ENCODE results near the gene KRT79.

KRT79 gene

GRCh38 chr12:52867642-52868041 is 33.5 kb upstream of the KRT79 start:
- no peak overlapping the region for H3K9ac ChIP-seq (ENCODE audit: insufficient read length, low read depth)
- no peaks in the 10 kb centered on the region for H3K27me3 ChIP-seq (ENCODE audit: insufficient read depth, insufficient read length)
- no peak for TF ChIP-seq ZNF274 (IDR thresholded peaks at IDR 0.05; ENCODE audit: low read depth, low read length)
- TF ChIP-seq SUZ12 (IDR thresholded peaks at IDR 0.05; ENCODE audit: extremely low read depth, insufficient read depth, insufficient read length) = no peak
- TF ChIP-seq YY1 (IDR thresholded peaks at IDR 0.05; ENCODE audit: insufficient read depth, insufficient read length) = no peak
- H3K36me3 ChIP-seq (ENCODE audit: insufficient read depth, insufficient read length, low read length) = no peaks in the 10 kb centered on the region
- H3K4me1 ChIP-seq (ENCODE audit: insufficient read depth, insufficient read length) = peaks cover 12% of the 10 kb centered on the region
- no peaks in the 10 kb centered on the region for H3K9me3 ChIP-seq (ENCODE audit: insufficient read depth, low read length)
- DNase-seq (ENCODE audit: low read depth, low spot score) = no peak
- H3K4me3 ChIP-seq (ENCODE audit: insufficient read length, low read depth) = no peak overlapping the region

- no peaks in the 10 kb centered on the region for H3K27me3 ChIP-seq (ENCODE audit: insufficient read depth, insufficient read length)
- no peak for DNase-seq (ENCODE audit: low read depth, low spot score)
- H3K36me3 ChIP-seq (ENCODE audit: insufficient read depth, insufficient read length, low read length) = no peaks in the 10 kb centered on the region
- H3K4me1 ChIP-seq (ENCODE audit: insufficient read depth, insufficient read length) = peaks cover 12% of the 10 kb centered on the region
- no peak for TF ChIP-seq YY1 (IDR thresholded peaks at IDR 0.05; ENCODE audit: insufficient read depth, insufficient read length)
- TF ChIP-seq SUZ12 (IDR thresholded peaks at IDR 0.05; ENCODE audit: extremely low read depth, insufficient read depth, insufficient read length) = no peak
- no peak for TF ChIP-seq ZNF274 (IDR thresholded peaks at IDR 0.05; ENCODE audit: low read depth, low read length)
- H3K9ac ChIP-seq (ENCODE audit: insufficient read length, low read depth) = no peak overlapping the region
- H3K4me3 ChIP-seq (ENCODE audit: insufficient read length, low read depth) = no peak overlapping the region
- H3K9me3 ChIP-seq (ENCODE audit: insufficient read depth, low read length) = no peaks in the 10 kb centered on the region
These were observed 33.0 kb upstream of the KRT79 start for GRCh38 chr12:52867152-52867551.

GRCh38 chr12:52865090-52865944 is 31.2 kb upstream of the KRT79 start:
- peak; percentile 80 for DNase-seq (ENCODE audit: low read depth, low spot score)
- Histone ChIP-seq H3K4me1 (ENCODE audit: insufficient read depth, insufficient read length) (peaks cover 4% of the 10 kb centered on the region), H3K9me3 (ENCODE audit: insufficient read depth, low read length) (no peaks in the 10 kb centered on the region), H3K36me3 (ENCODE audit: insufficient read depth, insufficient read length, low read length) (no peaks in the 10 kb centered on the region), H3K9ac (ENCODE audit: insufficient read length, low read depth) (no peak overlapping the region), H3K27me3 (ENCODE audit: insufficient read depth, insufficient read length) (no peaks in the 10 kb centered on the region), H3K4me3 (ENCODE audit: insufficient read length, low read depth) (no peak overlapping the region)
- TF ChIP-seq ZNF274 (IDR thresholded peaks at IDR 0.05; ENCODE audit: low read depth, low read length) (no peak), SUZ12 (IDR thresholded peaks at IDR 0.05; ENCODE audit: extremely low read depth, insufficient read depth, insufficient read length) (no peak), YY1 (IDR thresholded peaks at IDR 0.05; ENCODE audit: insufficient read depth, insufficient read length) (no peak)

- no peaks in the 10 kb centered on the region for H3K9me3 ChIP-seq (ENCODE audit: insufficient read depth, low read length)
- no peak overlapping the region for H3K9ac ChIP-seq (ENCODE audit: insufficient read length, low read depth)
- H3K4me1 ChIP-seq (ENCODE audit: insufficient read depth, insufficient read length) = peaks cover 4% of the 10 kb centered on the region
- TF ChIP-seq ZNF274 (IDR thresholded peaks at IDR 0.05; ENCODE audit: low read depth, low read length) = no peak
- no peak for TF ChIP-seq YY1 (IDR thresholded peaks at IDR 0.05; ENCODE audit: insufficient read depth, insufficient read length)
- no peak for TF ChIP-seq SUZ12 (IDR thresholded peaks at IDR 0.05; ENCODE audit: extremely low read depth, insufficient read depth, insufficient read length)
- no peak overlapping the region for H3K4me3 ChIP-seq (ENCODE audit: insufficient read length, low read depth)
- H3K27me3 ChIP-seq (ENCODE audit: insufficient read depth, insufficient read length) = no peaks in the 10 kb centered on the region
- H3K36me3 ChIP-seq (ENCODE audit: insufficient read depth, insufficient read length, low read length) = no peaks in the 10 kb centered on the region
- DNase-seq (ENCODE audit: low read depth, low spot score) = no peak
These were observed 27.9 kb upstream of the KRT79 start for GRCh38 chr12:52862023-52862422.

GRCh38 chr12:52861511-52861910 is 27.4 kb upstream of the KRT79 start:
- TF ChIP-seq YY1 (IDR thresholded peaks at IDR 0.05; ENCODE audit: insufficient read depth, insufficient read length) (no peak), SUZ12 (IDR thresholded peaks at IDR 0.05; ENCODE audit: extremely low read depth, insufficient read depth, insufficient read length) (no peak), ZNF274 (IDR thresholded peaks at IDR 0.05; ENCODE audit: low read depth, low read length) (no peak)
- Histone ChIP-seq H3K4me1 (ENCODE audit: insufficient read depth, insufficient read length) (peaks cover 4% of the 10 kb centered on the region), H3K9me3 (ENCODE audit: insufficient read depth, low read length) (no peaks in the 10 kb centered on the region)

GRCh38 chr12:52860102-52860823 is 26.2 kb upstream of the KRT79 start:
- Histone ChIP-seq H3K9ac (ENCODE audit: insufficient read length, low read depth) (no peak overlapping the region), H3K4me1 (ENCODE audit: insufficient read depth, insufficient read length) (peaks cover 4% of the 10 kb centered on the region), H3K27me3 (ENCODE audit: insufficient read depth, insufficient read length) (no peaks in the 10 kb centered on the region), H3K36me3 (ENCODE audit: insufficient read depth, insufficient read length, low read length) (no peaks in the 10 kb centered on the region), H3K9me3 (ENCODE audit: insufficient read depth, low read length) (no peaks in the 10 kb centered on the region), H3K4me3 (ENCODE audit: insufficient read length, low read depth) (no peak overlapping the region)
- no peak for TF ChIP-seq ZNF274 (IDR thresholded peaks at IDR 0.05; ENCODE audit: low read depth, low read length)
- TF ChIP-seq SUZ12 (IDR thresholded peaks at IDR 0.05; ENCODE audit: extremely low read depth, insufficient read depth, insufficient read length) = no peak
- TF ChIP-seq YY1 (IDR thresholded peaks at IDR 0.05; ENCODE audit: insufficient read depth, insufficient read length) = no peak
- no peak for DNase-seq (ENCODE audit: low read depth, low spot score)

More at GRCh38 chr12:52861511-52861910, 27.4 kb upstream of the KRT79 start:
- DNase-seq (ENCODE audit: low read depth, low spot score) = no peak
- Histone ChIP-seq H3K27me3 (ENCODE audit: insufficient read depth, insufficient read length) (no peaks in the 10 kb centered on the region), H3K36me3 (ENCODE audit: insufficient read depth, insufficient read length, low read length) (no peaks in the 10 kb centered on the region), H3K4me3 (ENCODE audit: insufficient read length, low read depth) (no peak overlapping the region), H3K9ac (ENCODE audit: insufficient read length, low read depth) (no peak overlapping the region)

GRCh38 chr12:52857500-52857899 is 23.4 kb upstream of the KRT79 start:
- Histone ChIP-seq H3K9me3 (ENCODE audit: insufficient read depth, low read length) (no peaks in the 10 kb centered on the region), H3K36me3 (ENCODE audit: insufficient read depth, insufficient read length, low read length) (no peaks in the 10 kb centered on the region), H3K9ac (ENCODE audit: insufficient read length, low read depth) (no peak overlapping the region), H3K27me3 (ENCODE audit: insufficient read depth, insufficient read length) (no peaks in the 10 kb centered on the region), H3K4me1 (ENCODE audit: insufficient read depth, insufficient read length) (peaks cover 4% of the 10 kb centered on the region), H3K4me3 (ENCODE audit: insufficient read length, low read depth) (no peak overlapping the region)
- DNase-seq (ENCODE audit: low read depth, low spot score) = no peak
- no peak for TF ChIP-seq ZNF274 (IDR thresholded peaks at IDR 0.05; ENCODE audit: low read depth, low read length)
- TF ChIP-seq SUZ12 (IDR thresholded peaks at IDR 0.05; ENCODE audit: extremely low read depth, insufficient read depth, insufficient read length) = no peak
- no peak for TF ChIP-seq YY1 (IDR thresholded peaks at IDR 0.05; ENCODE audit: insufficient read depth, insufficient read length)
